ENCODE measurements around the gene TKTL1.
"Not testable (repeated sequence)": the region's sequence is repeated elsewhere in the genome, so short reads cannot be mapped to it uniquely, and the experiment has no call there.

DNA sequence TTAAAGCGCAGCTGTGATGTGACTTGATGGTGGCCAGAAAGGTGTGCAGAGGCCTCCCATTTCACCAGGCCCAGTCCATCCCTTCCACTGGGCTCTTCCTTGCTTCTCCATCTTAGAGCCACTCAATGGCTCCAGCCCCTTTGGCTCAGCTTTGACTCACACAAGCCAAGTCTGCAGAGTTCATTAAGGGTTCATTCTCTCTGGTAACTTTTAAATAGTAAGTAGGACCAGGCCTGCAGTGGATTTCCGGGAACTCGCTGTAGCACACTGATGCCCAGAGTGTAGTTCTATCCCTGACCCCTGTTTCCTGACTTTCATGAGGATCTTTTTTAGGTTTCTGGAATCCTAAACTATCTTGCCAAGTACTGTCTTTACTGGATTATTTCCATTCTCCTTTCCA lies 26.4 kb upstream of the TKTL1 start:
- TF ChIP-seq, protein P1, sequence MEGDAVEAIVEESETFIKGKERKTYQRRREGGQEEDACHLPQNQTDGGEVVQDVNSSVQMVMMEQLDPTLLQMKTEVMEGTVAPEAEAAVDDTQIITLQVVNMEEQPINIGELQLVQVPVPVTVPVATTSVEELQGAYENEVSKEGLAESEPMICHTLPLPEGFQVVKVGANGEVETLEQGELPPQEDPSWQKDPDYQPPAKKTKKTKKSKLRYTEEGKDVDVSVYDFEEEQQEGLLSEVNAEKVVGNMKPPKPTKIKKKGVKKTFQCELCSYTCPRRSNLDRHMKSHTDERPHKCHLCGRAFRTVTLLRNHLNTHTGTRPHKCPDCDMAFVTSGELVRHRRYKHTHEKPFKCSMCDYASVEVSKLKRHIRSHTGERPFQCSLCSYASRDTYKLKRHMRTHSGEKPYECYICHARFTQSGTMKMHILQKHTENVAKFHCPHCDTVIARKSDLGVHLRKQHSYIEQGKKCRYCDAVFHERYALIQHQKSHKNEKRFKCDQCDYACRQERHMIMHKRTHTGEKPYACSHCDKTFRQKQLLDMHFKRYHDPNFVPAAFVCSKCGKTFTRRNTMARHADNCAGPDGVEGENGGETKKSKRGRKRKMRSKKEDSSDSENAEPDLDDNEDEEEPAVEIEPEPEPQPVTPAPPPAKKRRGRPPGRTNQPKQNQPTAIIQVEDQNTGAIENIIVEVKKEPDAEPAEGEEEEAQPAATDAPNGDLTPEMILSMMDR (conservative IDR thresholded peaks at IDR 0.05; ENCODE audit: low read depth, low read length) = not testable (repeated sequence)
- TF ChIP-seq, protein P2, sequence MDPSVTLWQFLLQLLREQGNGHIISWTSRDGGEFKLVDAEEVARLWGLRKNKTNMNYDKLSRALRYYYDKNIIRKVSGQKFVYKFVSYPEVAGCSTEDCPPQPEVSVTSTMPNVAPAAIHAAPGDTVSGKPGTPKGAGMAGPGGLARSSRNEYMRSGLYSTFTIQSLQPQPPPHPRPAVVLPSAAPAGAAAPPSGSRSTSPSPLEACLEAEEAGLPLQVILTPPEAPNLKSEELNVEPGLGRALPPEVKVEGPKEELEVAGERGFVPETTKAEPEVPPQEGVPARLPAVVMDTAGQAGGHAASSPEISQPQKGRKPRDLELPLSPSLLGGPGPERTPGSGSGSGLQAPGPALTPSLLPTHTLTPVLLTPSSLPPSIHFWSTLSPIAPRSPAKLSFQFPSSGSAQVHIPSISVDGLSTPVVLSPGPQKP (IDR thresholded peaks at IDR 0.05; ENCODE audit: borderline replicate concordance, low read depth, low read length) = not testable (repeated sequence)
- TF ChIP-seq, protein P3, sequence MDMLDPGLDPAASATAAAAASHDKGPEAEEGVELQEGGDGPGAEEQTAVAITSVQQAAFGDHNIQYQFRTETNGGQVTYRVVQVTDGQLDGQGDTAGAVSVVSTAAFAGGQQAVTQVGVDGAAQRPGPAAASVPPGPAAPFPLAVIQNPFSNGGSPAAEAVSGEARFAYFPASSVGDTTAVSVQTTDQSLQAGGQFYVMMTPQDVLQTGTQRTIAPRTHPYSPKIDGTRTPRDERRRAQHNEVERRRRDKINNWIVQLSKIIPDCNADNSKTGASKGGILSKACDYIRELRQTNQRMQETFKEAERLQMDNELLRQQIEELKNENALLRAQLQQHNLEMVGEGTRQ (IDR thresholded peaks at IDR 0.05; ENCODE audit: low read depth, low read length) = not testable (repeated sequence)
- not testable (repeated sequence) for TF ChIP-seq RFX5 (IDR thresholded peaks at IDR 0.05; ENCODE audit: low read depth, low read length); MXI1 (IDR thresholded peaks at IDR 0.05; ENCODE audit: borderline replicate concordance, low read depth, low read length); POLR2A (IDR thresholded peaks at IDR 0.05; ENCODE audit: low read depth, low read length); RAD21 (IDR thresholded peaks at IDR 0.05; ENCODE audit: low read length); CEBPB (IDR thresholded peaks at IDR 0.05; ENCODE audit: low read depth, low read length); MAFK (IDR thresholded peaks at IDR 0.05; ENCODE audit: low read depth, low read length); SMC3 (IDR thresholded peaks at IDR 0.05; ENCODE audit: low read depth, low read length); RCOR1 (IDR thresholded peaks at IDR 0.05; ENCODE audit: insufficient replicate concordance, low read length)
